ENCODE measurements around the gene USP40. TPM values are rescaled to one million over a fixed set of nuclear protein-coding genes. Genes with fewer than 3 reads are reported as not detected.
"Not testable (repeated sequence)": the region's sequence is repeated elsewhere in the genome, so short reads cannot be mapped to it uniquely, and the experiment has no call there.

USP40 gene, protein sequence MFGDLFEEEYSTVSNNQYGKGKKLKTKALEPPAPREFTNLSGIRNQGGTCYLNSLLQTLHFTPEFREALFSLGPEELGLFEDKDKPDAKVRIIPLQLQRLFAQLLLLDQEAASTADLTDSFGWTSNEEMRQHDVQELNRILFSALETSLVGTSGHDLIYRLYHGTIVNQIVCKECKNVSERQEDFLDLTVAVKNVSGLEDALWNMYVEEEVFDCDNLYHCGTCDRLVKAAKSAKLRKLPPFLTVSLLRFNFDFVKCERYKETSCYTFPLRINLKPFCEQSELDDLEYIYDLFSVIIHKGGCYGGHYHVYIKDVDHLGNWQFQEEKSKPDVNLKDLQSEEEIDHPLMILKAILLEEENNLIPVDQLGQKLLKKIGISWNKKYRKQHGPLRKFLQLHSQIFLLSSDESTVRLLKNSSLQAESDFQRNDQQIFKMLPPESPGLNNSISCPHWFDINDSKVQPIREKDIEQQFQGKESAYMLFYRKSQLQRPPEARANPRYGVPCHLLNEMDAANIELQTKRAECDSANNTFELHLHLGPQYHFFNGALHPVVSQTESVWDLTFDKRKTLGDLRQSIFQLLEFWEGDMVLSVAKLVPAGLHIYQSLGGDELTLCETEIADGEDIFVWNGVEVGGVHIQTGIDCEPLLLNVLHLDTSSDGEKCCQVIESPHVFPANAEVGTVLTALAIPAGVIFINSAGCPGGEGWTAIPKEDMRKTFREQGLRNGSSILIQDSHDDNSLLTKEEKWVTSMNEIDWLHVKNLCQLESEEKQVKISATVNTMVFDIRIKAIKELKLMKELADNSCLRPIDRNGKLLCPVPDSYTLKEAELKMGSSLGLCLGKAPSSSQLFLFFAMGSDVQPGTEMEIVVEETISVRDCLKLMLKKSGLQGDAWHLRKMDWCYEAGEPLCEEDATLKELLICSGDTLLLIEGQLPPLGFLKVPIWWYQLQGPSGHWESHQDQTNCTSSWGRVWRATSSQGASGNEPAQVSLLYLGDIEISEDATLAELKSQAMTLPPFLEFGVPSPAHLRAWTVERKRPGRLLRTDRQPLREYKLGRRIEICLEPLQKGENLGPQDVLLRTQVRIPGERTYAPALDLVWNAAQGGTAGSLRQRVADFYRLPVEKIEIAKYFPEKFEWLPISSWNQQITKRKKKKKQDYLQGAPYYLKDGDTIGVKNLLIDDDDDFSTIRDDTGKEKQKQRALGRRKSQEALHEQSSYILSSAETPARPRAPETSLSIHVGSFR
- 11.0 TPM in 2 replicates for total RNA-seq

DNA sequence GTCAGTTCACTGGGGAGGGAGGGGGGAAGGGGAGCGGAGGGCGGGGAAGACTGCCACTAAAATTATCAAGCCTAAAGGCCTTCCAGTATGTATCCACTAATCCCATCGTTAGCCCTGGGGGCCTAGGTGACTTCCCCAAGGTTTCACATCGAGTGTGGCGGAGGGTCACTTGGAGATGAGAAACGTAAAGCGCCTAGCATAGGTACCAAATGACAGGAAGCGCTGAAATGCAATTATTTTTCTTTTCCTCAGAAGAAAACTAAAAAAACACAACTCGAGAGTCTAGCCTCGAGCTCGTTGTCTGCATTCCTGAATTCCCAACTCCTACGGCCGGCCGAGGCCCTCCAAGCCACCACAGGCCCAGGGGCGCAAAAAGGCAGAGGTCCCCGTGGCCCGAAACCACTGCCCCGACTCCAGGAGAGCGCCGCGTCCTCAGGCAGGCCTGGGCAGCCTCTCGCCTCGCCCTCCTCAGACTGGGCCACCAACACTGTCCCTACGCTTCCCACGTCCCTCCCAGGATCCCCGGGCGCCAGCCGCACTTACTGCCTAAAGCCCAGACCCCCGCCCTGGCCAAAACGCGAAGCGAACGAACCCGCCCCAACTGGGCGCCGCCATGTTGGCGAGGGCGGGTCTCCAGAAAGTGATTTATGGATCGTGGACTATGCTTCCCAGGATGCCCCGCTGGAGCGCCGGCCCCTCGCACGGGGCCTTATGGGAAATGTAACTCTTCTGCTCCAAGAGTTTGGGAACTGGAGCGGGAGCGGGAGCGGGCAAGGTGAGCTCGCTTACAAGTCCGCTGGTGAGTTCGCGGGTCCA lies at the start of gene USP40:
Gene USP40, minus strand, starts transcription at position 642 of the 816 bp plus-strand sequence. CDS start 1,228 bp downstream, outside the sequence.
- intact Hi-C loops (cut with micrococcal nuclease) = no loop called here

DNA sequence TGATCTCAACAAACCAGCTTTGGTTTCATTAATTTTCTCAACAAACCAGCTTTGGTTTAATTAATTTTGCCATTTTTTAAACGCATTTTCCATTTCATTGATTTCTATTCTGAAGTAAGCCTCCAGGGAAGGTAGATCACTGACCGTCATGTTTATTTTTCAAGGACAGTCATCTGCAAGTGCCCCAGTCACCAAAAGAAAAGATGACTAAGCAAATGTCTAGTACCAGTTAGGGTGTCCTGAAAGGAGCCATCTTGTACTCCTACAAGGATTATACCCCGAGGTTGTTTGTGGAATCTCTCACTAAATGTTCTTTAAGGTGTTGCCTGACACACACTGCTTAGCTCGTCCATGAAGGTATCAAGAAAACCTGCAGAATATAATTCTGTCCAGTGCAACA lies 44.7 kb upstream of the USP40 start:
- intact Hi-C loops (cut with micrococcal nuclease) = no loop called here

DNA sequence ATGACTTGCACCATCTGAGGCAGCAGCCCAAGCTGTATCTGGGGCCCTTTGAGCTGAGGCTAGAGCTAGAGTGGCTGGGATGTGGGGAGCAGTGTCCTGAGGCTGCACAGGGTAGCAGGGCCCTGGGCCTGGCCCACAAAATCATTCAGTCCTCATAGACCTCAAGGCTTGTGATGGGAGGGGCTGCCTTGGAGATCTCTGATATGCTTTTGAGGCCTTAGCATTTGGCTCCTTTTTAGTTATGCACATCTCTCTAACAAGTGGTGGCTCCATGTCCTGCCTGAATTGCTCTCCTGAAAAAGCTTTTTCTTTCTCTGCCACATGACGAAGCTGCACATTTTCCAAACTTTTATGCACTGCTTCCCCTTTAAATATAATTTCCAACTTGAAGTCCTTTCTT lies 39.1 kb upstream of the USP40 start:
- intact Hi-C loops (cut with micrococcal nuclease) = no loop called here

DNA sequence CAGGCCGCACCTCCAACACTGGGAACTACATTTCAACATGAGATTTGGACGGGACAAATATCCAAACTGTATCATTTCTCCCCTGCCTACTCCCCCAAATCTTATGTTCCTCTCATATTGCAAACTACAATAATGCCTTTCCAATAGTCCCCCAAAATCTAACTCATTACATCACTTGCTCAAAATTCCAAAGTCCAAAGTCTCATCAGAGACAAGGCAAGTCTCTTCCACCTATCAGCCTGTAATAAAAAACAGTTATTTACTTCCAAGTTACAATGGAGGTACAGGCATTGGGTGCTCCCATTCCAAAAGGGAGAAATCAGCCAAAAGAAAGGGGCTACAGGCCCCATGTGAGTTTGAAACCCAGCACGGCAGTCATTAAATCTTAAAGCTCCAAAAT lies 38.2 kb upstream of the USP40 start:
- intact Hi-C loops (cut with micrococcal nuclease) = no loop called here

DNA sequence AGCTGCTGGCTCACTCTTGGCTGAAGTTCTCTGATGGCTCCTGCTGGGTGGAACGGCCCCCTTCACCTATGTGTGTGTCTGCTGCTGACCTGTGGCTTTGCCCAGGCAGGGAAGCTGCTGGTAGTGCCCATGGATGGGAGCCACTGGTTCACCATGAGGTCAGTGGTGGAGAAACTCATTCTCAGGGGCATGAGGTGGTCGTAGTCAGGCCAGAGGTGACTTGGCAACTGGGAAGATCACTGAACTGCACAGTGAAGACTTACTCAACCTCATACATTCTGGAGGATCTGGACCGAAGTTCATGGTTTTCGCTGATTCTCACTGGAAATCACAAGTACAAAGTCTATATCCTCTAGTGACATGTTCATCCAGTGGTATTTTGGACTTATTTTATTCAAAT lies 36.9 kb upstream of the USP40 start:
- intact Hi-C loops (cut with micrococcal nuclease) = no loop called here

DNA sequence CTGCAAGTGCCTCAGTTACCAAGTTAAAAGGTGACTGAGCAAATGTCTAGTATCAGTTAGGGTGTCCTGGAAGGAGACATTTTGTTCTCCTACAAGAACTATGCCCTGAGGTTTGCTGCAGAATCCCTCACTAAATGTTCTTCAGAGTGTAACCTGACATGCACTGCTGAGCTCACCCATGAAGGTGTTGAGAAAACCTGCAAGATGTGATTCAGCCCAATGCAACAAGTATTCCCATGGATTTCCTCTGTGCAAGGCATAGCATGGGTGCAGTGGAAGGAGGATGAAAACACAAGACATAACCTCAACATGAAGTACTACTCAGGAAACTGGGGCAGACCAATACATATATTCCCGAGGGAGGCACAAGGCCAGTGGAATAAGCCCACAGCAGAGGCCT lies 35.5 kb upstream of the USP40 start:
- intact Hi-C loops (cut with micrococcal nuclease) = no loop called here

DNA sequence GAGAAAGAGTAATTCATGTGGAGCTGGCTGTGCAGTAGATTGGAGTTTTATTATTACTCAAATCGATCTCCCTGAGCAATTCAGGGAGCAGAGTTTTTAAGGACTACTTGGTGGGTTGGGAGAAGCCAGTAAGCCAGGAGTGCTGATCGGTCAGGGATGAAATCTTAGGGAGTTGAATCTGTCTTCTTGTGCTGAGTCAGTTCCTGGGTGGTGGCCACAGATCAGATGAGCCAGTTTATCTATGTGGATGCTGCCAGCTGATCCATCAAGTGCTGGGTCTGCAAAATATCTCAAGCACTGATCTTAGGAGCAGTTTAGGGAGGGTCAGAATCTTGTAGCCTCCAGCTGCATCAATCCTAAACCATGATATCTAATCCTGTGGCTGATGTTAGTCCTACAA lies 33.8 kb upstream of the USP40 start:
- intact Hi-C loops (cut with micrococcal nuclease) = no loop called here

DNA sequence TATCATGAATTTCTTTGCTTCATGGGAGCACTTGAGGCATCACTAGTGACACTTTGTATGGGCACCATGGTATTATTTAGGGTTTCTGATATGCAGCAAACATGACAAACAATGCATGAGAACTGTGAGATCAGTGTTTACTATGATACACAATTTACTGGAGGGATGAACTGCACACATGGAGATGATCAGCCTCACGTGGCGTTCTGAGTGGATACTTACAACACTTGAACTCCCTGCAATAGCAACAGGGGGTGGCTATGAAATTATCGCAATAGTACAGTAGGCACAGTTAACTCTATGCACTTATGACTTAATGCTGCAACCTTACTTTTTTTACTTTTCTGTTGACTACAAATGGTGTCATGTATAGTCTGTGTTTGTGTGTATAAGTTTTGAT lies 32.4 kb upstream of the USP40 start:
- intact Hi-C loops (cut with micrococcal nuclease) = no loop called here

DNA sequence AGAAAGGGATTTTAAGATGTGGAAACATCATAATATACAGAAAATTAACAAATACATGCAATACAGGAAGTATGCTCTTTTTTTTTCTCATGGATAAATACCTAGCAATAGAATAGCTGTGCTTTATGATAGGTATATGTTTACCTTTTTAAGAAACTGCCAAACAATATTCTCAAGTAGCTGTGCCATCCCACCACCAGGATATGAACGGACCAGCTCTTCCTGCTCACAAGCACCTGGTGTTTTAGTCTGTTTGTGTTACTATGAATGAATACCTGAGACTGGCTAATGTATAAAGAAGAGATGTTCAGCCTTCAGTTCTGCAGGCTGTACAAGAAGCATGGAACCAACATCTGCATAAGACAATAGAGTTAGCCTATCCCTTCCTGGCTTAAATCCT lies 30.9 kb upstream of the USP40 start:
- intact Hi-C loops (cut with micrococcal nuclease) = no loop called here

DNA sequence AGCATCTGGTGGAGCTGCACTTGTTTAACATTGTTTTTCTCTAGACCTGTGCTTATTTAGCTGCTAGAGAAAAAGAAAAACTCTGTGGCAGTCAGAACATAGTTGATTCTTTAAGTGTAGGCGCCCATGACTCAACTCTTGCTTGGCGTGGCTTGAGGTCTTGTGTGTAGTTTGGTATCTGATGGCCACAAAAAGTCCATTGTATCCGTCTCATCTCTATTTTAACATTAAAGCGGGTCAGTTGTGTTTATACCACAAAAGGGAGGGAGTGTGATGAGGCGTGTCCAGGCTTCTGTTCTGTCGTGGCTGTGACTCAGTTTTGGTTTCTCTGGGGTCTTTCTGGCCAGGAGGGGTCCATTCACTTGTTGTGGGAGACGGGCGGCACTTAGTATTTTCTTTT lies 26.6 kb upstream of the USP40 start:
- intact Hi-C loops (cut with micrococcal nuclease) = no loop called here

DNA sequence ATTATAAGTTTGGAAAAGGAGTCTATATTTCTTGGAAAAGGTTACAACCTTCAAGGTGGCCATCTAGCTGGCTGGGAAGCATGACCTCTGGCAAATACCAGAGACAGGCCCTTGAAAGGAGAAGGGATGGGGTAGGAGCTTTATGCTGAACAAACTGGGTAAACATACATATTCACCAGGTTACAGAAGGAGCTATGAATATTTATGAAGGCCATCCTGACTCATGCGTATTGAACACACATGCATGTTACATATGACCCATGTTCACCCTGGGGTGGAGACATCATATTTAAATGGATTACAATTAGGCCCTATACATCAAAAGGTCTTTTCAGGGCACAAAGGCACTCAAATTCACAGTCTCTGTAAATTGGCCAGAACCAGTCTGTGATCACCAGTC lies 26.1 kb upstream of the USP40 start:
- intact Hi-C loops (cut with micrococcal nuclease) = not testable (repeated sequence)

DNA sequence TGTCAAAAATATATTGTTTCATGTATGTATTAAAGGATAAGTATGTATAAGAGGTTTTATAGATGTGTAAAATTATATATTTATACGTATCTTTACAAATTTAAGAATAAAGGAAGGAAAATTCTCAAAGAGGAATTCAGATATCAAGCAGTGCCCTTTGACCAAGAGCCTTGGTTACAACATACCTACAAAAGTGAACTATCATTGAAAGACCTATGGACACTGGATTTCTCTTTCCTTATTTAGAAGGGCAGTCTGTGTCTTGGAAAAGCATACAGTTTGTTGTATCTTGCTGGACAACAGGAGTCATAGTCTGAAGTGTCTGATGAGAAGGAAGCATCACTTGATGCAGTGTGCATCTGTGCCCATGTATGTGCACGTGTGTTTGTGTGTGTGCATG lies 21.8 kb upstream of the USP40 start:
- intact Hi-C loops (cut with micrococcal nuclease) = no loop called here

DNA sequence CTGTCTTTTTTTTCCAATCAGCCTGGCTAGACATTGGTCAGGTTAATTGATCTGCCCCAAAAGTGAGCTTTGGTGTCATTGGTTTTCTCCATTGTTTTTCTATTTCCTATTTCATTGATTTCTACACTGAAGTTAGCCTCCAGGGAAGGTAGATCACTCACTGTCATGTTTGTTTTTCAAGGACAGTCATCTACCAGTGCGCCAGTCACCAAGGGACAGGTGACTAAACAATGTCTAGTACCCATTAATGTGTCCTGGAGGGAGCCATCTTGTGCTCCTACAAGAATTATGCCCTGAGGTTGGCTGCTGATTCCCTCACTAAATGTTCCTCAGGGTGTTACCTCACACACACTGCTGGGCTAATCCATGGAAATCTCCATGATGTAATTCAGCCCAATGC lies 17.6 kb upstream of the USP40 start:
- intact Hi-C loops (cut with micrococcal nuclease) = no loop called here

DNA sequence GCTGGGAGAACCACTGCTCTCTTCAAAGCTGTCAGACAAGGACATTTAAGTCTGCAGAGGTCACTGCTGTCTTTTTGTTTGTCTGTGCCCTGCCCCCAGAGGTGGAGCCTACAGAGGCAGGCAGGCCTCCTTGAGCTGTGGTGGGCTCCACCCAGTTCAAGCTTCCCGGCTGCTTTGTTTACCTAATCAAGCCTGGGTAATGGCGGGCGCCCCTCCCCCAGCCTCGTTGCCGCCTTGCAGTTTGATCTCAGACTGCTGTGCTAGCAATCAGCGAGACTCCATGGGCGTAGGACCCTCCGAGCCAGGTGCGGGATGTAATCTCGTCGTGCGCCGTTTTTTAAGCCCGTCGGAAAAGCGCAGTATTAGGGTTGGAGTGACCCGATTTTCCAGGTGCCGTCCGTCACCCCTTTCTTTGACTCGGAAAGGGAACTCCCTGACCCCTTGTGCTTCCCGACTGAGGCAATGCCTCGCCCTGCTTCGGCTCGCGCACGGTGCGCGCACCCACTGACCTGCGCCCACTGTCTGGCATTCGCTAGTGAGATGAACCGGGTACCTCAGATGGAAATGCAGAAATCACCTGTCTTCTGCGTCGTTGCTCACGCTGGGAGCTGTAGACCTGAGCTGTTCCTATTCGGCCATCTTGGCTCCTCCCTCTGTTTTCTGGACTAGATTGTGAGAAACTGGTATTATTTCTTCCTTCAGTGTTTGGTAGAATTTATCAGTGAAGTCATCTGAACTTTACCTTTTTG lies 16.8 kb upstream of the USP40 start:
- intact Hi-C loops (cut with micrococcal nuclease) = not testable (repeated sequence)

DNA sequence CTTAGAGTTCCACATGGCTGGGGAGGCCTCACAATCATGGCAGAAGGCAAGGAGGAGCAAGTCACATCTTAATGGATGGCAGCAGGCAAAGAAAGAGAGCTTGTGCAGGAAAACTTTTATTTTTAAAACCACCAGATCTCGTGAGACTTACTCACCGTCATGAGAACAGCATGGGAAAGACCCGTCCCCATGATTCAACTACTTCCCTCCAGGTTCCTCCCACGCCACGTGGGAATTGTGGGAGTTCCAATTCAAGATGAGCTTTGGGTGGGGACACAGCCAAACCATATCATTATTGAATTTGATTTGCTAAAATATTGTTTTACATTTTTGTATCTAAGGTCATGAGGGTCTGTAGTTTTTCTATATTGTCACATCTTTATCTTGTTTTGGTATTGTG lies 10.8 kb upstream of the USP40 start:
- intact Hi-C loops (cut with micrococcal nuclease) = not testable (repeated sequence)

DNA sequence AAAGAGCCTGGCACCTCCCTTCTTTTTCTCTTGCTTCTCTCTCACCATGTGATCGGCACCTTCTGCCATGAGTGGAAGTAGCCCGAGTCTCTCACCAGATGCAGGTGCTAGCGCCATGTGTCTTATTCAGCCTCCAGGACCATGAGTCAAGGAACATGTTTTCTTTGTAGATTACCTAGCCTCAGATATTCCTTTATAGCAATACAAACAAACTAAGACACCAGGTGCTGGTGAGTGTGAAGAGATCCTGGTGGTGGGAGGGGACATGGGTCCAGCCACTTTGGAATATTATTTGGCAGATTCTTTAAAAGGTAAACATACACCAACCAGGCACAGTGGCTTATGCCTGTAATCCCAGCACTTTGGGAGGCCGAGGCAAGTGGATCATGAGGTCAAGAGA lies 5.9 kb upstream of the USP40 start:
- intact Hi-C loops (cut with micrococcal nuclease) = no loop called here

DNA sequence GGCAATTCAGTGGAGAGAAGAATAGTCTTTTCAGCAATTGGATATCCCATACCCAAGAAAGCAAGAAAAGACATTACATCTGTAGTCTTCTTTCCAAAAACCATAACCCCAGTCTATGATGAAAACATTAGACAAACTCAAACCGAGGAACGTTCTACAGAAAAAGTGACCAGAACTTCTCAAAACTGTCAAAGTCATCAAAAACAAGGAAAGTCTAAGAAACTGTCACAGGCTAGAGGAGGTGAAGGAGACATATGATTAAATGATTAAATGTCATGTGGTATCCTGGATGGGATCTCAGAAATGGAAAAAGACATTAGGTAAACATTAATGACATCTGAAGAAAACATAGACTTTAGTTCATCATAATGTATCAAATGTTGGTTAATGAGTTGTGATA lies 4.9 kb upstream of the USP40 start:
- intact Hi-C loops (cut with micrococcal nuclease) = no loop called here

DNA sequence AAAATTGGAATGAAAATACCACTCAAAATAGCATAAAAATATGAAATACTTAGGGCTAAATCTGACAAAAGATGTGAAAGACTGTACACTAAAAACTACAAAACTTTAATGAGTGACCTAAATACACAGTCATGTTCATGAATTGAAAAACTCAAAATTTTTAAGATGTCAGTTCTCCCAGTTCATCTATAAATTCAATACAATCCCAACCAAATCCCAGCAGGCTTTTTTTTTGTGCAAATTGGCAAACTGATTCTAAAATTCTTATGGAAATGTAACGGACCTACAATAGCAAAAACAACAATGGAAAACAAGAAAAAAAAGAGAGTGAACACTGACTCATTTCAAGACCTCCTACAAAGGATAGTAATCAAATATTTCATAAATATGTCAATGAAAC lies 4.4 kb upstream of the USP40 start:
- intact Hi-C loops (cut with micrococcal nuclease) = no loop called here

DNA sequence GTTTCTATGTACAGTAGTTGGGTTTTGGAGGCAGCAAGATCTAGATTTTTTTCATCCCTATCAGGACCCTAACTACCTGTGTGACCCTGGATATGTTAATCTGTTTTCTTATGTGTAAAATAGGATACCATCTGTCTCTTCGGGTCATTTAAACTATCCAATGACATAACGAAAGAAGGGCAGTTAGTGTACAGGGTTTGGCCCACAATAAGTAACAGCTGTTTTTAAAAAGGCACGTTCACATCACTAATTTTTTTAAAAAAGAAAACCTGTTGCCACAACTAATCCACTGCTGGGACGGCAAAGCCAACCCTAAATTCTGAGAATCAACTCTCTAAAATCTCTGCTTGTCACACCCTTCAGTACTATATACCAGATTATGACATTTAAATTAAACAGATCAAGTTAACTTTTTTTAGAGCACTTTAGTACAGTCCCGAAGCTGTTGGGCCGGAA lies 869 bp downstream of the USP40 start:
- intact Hi-C loops (cut with micrococcal nuclease) = no loop called here

Data from T-helper 2 cell treated with Interferon-gamma antibody and Interleukin-4, amounts not matched to agents 100 ng/mL and 5 ng/mL, for 36 hours (primary cell).